ENCODE data around the gene GLP2R.

DNA sequence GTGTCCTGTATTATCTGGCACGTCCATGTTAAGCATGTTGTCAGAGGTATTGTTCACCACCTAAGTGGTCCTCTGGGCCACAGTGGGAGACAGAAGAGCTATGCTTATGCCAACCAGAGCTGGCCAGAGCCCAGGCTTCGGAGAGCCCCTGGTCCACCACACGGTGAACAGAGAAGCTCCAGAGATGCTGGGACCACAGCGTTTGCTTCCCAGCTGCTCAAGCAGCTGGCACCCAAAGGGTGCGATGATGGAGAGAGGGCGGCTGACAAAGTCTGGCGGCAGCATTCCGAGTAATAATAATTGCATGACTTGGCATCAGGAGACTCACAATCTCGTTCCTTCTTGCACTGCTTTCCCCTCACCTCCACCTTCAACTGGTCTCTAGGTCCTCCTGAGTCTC is 115.1 kb downstream of the GLP2R start:
- TF ChIP-seq, protein P1, sequence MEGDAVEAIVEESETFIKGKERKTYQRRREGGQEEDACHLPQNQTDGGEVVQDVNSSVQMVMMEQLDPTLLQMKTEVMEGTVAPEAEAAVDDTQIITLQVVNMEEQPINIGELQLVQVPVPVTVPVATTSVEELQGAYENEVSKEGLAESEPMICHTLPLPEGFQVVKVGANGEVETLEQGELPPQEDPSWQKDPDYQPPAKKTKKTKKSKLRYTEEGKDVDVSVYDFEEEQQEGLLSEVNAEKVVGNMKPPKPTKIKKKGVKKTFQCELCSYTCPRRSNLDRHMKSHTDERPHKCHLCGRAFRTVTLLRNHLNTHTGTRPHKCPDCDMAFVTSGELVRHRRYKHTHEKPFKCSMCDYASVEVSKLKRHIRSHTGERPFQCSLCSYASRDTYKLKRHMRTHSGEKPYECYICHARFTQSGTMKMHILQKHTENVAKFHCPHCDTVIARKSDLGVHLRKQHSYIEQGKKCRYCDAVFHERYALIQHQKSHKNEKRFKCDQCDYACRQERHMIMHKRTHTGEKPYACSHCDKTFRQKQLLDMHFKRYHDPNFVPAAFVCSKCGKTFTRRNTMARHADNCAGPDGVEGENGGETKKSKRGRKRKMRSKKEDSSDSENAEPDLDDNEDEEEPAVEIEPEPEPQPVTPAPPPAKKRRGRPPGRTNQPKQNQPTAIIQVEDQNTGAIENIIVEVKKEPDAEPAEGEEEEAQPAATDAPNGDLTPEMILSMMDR (IDR thresholded peaks at IDR 0.05) = no peak
- no peak for TF ChIP-seq EP300 (IDR thresholded peaks at IDR 0.05; ENCODE audit: low read depth)
